Limb (tissue), 2 donors: ENCODE results near the gene GPC6.
"Not testable (repeated sequence)": the region's sequence is repeated elsewhere in the genome, so short reads cannot be mapped to it uniquely, and the experiment has no call there.

Experiments
- DNase-seq, 2 donors: peaks; one replicate each; pipeline ENCODE4 v3.0.0-alpha.2; 2016; ENCODE audit errors: extremely low spot score in 2 of 2

Gene GPC6

DNA sequence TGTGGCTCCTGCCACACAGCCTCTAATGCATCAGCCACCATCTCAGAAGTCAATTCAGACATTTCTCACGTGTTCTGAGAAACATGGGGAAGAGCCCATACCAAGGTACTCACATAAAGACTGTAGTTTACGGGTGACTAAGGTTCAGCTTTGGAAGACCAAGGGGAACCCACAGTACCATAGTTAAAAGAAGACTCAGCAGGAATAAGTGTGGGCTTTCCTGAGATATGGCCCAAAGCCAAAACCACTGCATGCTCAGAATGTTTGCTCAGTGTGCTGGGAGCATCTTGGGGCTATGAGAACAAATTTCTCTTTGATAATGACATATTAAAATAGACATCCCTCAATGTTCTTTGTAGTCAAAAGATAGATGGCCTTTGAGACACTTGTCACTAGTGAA, 969.1 kb downstream of the GPC6 start:
- no peak for DNase-seq

GRCh38 chr13:94196413-94196812, 969.8 kb downstream of the GPC6 start:
- DNase-seq = no peak

DNA sequence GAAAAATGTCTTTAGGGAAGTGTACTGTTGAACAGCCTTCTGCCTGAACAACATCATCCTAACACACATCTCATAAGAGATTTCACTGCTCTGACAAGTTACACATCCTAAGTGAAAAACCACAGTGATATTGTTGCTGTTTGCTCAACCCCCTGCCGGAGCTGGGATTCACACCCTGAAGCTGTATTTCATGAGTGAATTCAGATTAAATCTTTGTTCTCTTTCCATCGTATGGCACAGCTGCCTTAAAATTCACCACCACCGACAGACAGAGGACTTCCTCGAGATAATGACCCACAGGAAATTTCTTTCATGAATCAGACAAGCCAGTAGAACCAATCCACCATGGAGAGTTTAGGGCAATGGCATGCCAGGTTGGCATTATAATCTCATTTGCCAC, 972.1 kb downstream of the GPC6 start:
- no peak for DNase-seq

GRCh38 chr13:94199135-94199534, 972.5 kb downstream of the GPC6 start:
- no peak for DNase-seq

- DNase-seq = no peak
Observed at GRCh38 chr13:94201022-94201421, 974.4 kb downstream of the GPC6 start.

DNA sequence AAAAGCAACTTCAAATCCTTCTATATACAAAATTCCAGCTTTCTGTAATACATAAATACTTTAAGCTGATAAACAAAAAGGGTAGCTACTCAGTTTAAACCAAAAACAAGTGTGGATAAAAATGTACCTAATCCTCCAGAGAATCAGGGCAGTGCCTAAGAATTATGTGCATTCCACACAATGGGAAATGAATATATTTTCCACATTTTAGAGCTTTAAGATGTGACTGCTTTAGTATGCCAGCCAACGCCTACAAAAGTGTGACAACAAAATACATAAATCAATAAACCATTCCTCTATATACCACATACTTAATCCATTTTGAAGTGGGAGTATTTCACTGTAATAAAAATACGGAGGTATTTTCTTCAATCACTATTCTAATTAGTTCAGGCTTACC, 977.6 kb downstream of the GPC6 start:
- DNase-seq = no peak

GRCh38 chr13:94204946-94205345, 978.3 kb downstream of the GPC6 start:
- DNase-seq = no peak

DNA sequence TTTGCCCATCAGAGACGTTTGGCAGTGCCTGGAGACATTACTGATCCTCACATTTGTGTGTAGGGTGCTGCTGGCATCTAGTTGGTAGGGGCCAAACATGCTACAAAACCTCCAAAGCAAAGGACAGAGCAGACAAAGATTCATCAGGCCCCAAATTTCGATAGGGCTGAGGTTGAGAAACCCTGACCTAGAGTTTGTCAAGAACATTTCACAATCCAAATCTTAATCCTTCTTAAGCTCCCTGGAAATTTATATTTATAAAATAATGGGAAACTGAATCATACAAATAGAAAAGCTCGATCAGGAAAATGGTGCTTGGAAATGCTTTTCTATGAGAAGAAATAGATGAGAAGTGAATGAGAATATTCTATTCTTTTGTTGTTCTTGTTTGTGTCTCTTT, 979.3 kb downstream of the GPC6 start:
- DNase-seq = no peak

GRCh38 chr13:94209117-94209516, 982.5 kb downstream of the GPC6 start:
- DNase-seq = no peak

DNA sequence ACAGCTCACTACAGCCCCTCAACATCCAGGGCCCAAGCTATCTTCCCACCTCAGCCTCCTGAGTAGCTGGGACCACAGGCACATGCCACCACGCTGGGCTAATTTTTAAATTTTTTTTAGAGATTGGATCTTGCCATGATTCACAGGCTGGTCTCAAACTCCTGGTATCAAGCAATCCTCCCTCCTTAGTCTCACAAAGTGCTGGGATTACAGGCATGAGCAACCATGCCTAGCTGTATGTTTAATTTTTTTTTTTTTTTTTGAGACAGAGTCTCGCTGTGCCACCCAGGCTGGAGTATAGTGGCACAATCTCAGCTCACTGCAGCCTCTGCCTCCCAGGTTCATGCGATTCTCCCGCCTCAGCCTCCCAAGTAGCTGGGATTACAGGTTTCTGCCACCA, 983.3 kb downstream of the GPC6 start:
- not testable (repeated sequence) for DNase-seq

DNA sequence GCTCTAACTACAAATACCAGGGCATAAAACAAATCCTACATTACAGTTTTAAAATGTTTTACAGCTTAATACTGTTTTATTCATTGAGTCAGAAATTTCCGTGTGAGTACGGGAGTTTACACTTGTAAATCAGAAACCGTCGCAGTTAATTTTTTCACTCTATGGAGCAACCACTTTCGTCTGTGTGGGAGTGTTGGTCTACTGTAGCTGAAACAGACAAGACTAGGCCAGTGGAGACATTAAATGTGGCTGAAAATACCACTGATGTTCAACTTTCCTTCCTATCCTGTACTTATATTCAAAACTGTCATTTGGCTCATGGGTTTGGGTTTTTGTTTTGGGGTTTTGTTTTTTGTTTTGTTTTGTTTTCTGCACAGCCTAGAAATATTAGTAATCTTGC, 984.2 kb downstream of the GPC6 start:
- DNase-seq = no peak

DNA sequence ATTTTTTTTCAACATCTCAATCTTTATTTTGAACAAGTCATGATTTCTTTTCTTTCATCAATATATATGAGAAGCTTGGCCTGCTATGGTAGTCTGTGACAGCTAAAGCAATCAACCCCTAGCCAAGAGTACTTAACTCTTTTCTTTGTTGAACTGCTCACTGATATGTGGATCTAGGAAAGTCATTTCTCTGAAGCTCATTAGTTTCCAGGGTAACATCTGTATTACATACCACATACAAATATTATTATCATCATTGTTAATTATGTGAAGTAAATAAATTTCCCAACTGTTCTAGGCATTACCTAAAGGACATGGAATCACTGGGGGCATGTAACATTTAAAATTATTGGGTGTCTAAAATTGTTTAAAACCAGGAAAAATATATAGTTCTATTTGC, 985.6 kb downstream of the GPC6 start:
- no peak for DNase-seq

DNA sequence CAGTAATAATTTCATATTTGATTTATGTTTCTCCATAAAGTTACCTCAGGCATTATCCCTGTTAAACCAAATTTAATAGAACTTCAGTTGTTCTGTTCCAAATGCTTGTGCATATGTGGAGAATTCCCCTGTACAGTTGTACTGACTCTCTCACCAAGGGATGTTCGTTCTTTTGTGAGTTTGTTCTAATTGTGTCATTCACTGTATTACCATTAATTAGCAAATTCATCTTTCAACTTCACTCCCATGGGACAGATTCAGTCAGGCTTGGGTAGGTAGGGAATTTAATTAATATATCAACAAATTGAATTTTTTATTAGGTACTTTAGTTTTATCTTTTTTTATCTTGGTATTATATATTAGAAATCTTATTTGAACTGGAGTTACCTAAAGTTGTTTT, 987.5 kb downstream of the GPC6 start:
- no peak for DNase-seq

- no peak for DNase-seq
Observed at GRCh38 chr13:94214975-94215374, 988.4 kb downstream of the GPC6 start.

DNA sequence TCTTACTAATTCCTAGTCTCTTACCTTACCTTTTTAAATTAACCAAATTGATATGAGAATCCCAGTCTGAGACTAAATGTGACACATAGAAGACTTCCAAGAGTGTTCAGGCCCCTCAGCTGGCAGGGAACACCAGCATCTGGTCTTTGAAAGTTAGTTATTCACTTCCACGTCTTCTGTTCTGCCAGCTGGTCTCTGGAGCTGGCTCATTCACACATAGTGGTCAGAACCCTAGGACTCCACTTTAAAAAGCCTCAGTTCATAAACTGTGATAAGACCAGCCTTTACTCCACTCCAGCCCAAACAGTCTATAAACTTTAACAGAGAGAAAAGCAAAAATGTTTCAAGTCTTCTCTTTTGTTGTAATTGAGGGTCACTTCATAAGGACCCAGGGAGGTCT, 989.9 kb downstream of the GPC6 start:
- no peak for DNase-seq

DNA sequence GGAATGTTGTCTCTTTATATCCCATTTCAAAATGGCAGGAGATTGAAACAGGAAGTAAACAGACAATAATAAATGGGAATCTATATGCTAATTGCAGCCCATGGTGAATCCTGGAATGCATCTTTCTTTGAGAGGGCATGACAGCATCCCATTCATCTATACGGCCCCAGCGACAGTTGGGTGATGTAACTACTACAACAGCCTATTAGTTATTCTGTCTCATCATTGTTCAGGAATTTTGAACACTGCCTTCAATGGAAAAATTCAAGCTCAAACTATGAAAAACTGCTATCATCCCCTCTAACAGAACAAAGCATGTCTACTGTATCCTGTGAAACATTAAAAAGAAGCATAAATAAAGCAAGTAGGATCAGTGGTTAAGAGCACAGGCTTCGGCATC, 990.8 kb downstream of the GPC6 start:
- no peak for DNase-seq

- DNase-seq = no peak
Observed at GRCh38 chr13:94218537-94218936, 991.9 kb downstream of the GPC6 start.

DNA sequence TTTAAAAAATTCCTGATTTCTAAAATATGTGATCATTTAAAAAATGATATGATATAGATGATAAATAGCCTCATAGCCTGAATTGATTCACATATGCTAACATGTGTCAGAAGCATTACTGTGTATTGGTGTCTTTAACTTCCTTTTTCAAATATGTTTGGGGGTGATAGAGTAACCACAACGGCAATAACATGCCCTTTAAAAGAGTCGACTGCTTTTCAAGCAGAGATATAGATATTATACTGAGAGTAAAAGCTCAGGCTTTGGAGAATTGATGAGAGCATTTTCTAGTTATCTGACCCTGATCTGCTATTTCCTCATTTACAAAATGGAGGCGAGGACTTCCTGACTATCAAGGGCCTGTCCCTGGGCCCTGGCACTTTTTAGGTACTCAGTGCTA, 992.3 kb downstream of the GPC6 start:
- no peak for DNase-seq

DNA sequence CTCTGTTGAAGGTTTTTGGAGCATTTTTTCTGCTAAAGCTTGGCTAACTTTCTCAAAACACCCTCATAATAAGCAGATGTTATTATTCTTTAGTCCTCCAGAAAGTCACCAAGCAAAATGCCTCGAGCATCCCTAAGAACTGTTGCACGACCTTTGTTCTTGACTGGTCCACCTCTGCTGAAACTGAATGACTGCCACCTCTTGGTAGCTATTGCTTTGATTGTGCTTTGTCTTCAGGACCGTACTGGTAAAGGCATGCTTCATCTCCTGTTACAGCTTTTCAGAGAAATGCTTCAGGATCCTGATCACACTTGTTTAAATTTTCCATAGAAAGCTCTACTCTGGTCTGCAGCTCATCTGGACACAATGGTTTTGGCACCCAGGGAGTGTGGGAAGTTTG, 998.1 kb downstream of the GPC6 start:
- no peak for DNase-seq

GRCh38 chr13:94227255-94227879, 1000.8 kb downstream of the GPC6 start:
- DNase-seq = no peak

- DNase-seq = peak in 1 of 2 donors; percentile 50
Observed at GRCh38 chr13:94228763-94229162, 1002.2 kb downstream of the GPC6 start.

DNA sequence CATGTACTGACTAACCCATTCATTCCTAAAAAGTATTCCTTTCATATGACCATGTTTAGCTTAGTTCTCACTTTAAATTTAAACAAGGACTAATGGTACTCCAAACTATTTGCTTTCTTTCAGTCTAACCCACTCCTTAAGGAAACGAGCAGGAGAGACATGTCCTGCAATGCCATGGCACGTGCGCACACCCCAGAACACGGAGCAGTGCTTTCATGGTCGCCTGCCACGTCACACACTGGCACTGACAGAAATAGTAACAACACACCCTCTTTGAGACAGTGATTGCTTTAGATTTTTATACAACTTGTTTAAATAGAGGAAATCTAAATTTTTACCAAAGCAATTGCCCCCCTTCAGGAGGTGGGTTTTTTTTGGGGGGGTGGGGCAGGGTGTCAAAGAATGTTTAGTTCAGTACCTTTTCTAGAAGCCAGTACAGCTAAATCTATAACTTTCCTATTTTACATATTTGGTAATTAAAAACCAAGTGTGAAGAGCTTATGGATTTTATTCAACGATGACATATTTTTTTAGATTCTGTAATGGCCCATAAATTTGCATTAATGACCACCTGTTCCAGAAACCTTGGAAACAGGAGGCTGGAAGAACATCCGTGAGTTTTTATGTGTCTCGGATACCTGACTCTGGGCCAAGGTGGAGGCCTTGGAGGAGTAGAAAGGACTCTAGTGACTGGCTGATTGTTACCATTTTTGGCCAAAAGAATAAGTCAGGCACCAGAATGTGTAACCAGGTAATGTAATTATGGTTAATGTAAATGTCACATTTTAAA, 1005.7 kb downstream of the GPC6 start:
- DNase-seq = peak in 1 of 2 donors; percentile 31

DNA sequence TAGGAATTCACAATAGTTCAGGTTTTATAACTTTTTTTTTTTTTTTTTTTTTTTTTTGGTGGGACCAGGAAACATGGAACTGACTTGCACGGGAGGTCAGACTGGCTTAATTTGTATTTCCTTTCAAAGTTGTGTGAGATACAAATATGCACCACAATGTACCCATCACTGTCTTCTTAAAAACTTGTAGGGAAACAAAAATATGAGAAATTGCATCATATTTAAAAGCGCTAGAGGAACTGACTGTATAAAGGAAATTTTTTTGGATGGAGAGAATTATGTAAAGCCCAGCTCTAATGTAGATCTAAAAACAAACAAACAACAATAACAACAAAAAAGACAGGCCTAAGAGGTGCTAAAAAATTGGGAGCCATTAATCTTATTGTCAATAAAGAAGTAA, 1006.3 kb downstream of the GPC6 start:
- no peak for DNase-seq
